Stimulated activated CD4-positive, alpha-beta T cell treated with anti-CD3 and anti-CD28 coated beads, TNF-alpha, amount 100 ng/mL, for 4 hours (primary cell): ENCODE data around the gene ARL4C.

Experiments
- DNase-seq, 3 experiments: peaks; one replicate each; pipeline ENCODE4 v3.0.0-alpha.2; 2020; ENCODE audit warnings: low read depth in 3 of 3

The ARL4C gene, protein sequence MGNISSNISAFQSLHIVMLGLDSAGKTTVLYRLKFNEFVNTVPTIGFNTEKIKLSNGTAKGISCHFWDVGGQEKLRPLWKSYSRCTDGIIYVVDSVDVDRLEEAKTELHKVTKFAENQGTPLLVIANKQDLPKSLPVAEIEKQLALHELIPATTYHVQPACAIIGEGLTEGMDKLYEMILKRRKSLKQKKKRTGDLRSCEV

DNA sequence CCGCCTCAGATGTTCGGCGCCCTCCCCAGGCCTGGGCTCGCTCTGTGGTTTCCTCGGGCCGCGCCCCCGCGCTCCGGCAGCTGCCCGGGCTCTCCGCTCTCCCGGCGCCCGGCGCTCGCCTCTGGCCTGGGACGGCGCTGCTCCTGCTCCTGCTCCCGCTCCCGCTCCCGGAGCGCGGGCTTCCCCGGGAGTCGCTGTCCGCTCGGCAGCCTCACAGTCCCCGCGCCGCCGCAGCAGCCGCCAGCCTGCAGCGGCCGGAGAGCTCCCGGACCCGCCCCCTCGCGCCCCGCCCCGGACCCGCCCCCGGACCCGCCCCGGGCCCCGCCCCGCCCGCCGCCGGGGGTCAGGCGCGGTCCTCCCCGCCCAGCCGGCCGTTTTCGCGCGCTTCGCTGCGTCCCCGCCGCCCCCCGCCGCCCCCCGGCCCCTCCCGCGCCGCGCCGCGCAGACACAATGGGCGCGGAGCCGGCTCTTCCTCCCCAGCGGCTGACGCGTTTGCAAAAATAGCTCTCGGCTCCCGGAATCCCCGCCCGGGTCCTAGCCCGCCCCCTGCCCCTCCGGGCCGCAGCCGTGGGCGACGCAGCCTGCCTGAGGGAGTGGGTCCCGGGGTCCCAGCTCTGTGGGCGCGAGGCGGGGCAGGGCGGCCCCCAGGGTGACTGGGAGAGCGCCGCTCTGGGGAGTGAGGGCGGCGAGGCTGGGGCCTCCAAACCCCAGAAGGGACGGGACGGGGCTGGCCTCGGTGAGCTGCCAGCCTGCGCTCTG is at the start of gene ARL4C:
TSS of gene ARL4C (minus strand) at position 247 of the 759 bp plus-strand sequence. CDS start 495 bp downstream, outside the sequence.
- peak in 1 of 3 experiments; percentile 31 for DNase-seq

DNA sequence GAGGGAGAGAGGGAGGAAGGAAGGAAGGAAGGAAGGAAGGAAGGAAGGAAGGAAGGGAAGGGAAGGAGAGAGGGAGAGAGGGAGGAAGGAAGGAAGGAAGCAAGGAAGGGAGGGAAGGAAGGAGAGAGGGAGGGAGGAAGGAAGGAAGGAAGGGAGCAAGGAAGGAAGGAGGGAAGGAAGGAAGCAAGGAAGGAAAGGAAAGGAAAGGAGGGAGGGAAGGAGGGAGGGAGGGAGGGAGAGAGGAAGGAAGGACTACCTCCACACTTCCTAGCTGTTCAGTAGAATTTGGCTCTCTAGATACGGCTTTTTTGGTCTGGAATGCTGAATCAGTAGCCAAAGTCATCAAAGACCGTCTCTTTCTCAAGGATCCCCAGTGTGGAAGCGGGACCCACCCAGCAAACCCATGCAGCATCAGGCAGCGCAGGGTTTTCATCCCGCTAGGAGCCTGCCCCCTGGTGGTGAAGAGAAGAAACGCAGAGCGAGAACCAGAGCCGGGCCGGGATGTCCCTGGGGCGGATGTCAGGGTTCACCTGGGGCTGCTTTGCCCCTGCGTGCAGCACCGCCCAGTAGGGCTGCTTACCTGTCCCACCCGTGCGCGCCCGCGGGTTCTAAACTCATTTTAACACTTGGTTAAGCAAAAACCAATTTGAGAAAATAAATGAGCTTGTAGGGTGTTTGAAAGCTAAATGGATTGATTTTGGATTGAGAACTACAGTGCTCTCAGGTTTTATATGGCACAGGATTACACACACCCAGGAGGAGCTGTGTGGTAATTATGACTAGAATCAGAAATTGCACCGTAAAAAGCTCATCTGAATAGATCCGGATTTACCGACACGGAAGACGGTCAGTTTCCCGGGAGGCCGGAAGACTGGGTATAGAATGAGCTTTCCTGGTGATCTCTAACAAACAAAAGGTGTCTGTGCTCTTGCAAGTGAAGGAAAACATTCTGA is 48.1 kb upstream of the ARL4C start:
- DNase-seq = peak; percentile 47 to 64 (median 55)

DNA sequence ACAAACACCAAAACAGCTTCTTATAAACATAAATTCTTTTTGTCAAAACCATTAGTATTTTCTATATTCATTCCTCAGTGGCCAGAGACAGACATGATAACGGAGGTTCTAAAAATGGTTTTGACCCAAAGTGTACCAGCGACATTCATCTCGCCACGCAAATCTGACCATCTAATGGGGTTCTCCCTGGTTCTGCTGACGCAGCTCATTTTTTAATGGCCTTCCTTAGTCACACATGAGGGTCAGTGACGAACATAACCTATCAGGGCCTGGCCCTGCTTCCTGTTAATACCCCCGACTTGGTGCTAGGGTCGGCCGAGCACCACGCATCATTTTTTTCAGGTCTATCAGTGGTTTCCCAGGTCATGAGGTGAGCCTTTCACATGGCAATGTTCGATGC is 45.9 kb upstream of the ARL4C start:
- no peak for DNase-seq

DNA sequence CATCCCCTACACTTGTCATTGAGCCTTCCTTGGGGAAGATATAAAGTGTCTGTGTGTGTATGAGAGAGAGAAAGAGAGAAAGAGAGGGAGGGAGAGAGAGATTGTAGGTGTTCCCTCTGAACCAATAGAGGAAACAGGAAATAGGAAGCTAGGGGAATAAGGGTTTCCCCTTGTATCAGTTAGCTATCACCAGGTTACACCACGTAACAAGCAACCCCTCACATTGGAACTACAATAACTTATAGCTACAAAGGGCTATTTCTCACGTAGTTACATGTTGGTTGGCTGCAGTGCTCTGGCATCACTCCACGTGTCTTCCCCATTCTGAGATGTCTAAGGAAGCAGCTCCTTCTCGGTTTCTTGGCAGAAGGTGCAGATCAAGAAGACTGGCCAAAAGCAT is 41.0 kb upstream of the ARL4C start:
- no peak for DNase-seq

DNA sequence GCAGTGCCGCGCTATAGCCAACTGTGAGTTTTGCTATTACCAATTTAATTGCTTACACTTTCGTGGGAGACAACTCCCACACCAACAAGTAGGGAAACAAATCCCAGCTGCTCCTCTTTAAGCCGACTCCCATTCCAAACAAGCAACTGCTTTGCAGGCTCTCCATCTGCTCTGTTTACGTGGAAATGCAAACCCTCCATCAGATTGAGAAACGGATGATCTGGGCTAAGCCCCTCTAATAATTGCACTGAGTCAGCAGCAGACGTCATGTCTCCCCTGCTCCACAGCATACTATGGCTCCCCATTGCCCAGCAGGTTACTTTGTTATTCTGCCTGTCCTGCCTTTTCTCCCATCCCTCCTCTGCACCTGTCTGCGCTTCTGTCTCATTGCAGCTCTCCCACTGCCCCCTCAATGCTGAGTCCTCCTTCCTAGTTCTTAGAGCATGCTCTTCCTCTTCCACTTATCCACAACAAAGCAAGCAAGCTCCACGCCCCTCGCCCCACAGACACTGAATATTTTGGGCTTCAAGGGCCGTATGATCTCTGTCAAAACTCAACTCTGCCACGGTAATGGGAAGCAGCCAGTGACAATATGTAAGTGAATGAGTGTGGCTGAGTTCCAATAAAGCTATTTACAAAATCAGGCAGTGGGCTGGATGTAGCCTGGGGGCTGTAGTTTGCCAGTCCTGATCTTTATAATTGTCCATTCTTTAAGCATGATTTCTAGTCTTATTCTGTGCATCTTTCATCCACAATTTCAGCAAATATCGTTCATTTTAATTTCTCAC is 39.5 kb upstream of the ARL4C start:
- DNase-seq = no peak

DNA sequence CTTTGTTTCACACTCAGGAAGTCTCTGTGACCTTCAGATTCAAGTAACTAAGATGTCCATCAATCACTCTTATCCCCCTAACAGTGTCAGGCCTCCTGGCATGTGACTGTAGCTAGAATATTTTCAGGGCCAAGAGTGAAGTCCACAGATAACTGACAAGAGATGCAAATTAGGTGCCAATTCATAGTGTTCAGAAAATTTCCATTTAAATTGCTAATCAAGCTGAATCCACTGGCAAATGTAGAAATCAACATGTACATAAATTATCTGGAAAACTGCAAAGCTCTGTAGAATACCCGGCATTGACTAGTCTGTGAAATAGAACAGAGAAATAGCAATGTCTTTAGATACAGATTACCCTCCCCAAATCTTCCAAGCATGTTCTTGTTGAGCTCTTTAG is 38.6 kb upstream of the ARL4C start:
- DNase-seq = no peak

DNA sequence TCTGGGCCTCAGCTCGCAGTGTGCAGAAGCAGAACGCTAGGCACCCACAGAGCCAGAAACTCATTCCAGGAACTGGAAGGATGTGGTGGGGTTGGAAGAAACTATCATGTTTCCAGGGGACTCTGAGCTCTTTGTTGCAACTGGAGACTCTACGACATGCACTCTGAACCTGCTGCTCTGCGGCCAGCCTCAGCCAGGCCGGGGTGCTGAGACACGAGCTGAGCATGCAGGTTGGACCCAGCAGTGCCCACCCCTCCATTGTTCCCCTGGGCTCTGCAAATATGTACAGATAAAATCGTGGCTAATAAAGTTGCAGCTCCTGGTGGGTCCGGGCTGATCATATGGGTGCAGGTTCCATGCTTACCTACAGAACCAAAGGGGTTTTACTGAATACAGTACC is 37.6 kb upstream of the ARL4C start:
- DNase-seq = no peak

DNA sequence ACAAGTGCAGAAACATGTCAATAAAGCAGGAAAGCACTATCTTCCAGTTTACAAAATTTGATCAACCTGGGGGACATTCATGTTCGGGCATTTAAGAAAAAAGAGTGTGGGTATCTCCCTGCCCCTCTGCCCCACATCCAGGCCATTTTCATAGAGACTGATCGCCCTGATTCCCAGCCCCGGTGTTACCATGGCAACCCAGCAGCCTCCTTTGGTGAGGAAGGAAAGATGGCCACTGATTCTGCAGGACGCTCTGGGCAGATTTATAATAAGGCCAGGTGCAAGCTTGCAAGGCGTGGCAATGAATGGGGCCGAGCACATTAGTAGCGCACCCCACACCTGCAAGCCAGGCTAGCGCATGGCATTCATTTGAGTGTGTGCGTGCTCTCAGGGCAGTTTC is 36.7 kb upstream of the ARL4C start:
- no peak for DNase-seq

DNA sequence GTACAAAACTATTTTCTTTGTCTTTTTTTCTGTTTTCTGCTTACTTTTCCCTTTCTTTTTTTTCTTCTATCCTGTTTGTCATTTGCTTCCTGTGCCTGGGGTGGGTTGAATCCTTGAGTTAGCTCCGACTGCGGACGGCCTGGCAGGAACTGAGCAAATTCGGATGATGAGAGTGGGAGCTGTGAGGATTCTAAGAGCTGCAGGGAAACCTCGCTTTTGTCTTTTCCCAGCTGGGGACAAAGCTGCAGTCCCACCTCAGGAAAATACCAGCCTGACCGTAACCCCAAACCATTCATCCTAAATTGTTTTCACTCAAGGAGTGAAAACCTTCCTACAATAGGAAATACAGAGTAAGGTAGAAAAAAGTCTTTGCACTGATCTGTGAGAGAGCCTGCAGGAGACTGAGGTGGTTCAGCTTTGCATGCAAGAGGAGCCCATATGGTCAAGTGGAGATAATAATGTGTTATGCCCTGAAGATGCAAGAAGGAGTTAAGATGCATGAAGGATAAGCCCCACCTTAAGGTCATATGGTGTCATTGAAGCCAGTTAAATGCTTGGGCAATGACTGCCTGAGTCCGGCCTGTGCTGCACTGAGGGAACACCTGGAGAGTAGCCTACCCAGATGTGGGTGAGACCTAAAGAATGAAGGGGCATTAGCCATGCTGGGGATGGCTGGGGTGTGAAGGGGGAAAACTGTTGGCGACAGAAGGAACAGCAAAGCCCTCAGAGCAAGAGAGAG is 31.7 kb upstream of the ARL4C start:
- DNase-seq = no peak

DNA sequence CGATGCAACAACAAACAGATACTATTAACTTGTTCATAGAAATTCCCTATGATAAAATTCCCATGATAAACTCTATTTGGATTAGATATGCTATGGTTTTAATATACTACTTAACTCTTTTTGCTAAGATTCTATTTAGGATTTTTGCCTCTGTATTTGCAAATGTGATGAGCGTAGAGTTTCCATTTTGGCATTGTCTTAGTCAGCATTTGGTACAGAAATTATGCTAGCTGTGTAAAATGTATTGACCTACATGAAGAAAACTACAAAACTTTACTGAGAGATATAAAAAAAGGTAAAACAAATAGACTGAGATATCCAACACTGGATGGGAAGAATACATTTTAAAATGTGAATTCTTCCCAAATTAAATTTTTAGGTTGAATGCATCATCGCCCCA is 29.8 kb upstream of the ARL4C start:
- DNase-seq = no peak

DNA sequence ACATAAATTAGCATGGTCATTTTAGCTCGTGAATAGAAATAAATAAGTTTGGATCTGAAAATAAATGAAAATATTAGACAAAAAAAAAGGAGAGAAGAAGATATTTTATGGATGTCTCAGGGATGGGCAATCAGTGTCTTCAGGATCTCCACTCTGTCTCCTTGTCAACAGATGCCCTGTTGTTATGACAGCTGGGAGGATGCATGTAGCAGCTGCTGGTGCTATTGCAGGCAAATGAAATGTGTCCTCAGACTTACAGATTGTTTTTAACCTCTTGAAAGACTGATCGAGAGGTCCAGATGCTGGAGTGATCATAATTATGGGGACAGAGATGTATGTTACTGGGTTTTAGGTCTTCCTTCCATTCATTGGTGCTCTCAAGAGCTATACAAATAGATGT is 24.7 kb upstream of the ARL4C start:
- DNase-seq = no peak

DNA sequence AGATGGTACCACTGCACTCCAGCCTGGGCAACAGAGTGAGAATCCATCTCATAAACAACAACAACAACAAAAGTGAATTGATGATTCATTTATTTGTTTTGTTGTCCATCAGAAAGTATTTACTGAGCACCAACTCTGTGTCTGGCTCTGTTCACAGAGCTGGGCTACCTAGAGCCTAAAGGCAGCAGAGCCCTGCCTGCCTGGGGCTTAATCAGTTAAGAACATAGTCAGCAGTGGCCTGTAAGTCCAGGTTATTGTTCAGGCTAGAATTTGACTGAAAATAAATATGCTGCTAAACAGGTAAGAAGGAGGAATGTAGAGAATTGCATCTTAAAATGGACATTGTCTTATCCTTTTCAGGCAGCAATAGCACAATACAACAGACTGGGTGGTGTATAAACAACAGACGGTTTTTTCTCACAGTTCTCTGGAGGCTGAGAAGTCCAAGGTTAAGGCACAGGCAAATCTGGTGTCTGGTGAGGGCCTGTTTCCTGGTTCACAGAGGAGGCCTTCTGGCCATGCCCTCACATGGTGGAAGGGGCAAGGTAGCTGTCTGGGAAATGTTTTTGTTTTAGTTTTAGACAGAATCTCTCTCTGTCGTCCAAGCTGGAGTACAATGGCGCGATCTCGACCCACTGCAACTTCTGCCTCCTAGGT is 22.2 kb upstream of the ARL4C start:
- no peak for DNase-seq

DNA sequence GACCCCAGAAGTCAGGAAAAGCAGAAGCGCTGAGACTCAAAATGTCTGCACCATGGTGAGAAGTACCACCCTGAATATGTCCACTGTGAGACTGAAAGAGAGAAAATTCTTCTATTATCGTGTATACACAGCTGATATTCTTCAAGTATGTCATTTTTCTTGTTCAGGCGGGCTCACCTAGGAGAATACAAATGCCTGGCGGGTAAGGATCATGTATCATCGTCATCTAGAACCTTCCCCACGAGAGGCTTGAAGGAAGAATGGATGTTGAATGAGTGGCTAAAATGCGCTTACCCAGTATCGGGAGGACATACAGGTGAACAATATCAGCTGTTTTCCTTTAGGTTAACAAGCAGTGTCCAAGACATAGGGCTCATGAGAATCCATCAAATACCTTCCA is 21.1 kb upstream of the ARL4C start:
- DNase-seq = no peak

DNA sequence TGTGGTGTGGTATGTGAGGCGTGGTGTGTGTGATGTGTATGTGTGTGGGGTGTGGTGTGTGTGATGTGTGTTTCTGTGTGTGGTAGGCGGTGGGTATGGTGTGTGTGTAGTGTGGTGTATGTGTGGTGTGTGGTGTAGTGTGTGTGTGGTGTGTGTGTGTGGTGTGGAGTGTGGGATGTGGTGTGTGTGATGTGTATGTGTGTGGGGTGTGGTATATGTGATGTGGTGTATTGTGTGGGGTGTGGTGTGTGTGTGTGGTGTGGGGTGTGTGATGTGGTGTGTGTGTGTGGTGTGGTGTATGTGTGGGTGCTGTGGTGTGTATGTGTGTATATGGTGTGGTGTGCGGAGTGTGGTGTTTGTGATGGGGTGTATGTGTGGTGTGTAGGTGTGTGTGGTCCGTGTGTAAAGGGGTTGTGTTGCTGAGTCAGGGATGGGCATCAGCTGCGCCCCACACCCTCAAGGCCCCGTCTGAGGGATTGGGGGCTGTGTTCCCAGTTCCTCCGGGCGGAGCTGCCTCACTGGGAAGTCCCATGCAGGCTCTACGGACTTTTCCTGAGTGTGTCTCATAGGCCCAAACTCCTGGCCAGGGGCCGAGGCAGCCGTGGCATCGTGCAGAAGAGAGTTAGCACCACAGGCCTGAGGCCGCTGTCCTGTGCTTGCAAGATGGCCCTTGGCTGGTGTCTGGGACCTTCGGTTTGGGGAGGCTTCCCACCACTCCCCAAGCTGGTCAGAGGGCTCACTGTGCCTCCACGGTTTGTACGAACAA is 18.2 kb upstream of the ARL4C start:
- DNase-seq = no peak

DNA sequence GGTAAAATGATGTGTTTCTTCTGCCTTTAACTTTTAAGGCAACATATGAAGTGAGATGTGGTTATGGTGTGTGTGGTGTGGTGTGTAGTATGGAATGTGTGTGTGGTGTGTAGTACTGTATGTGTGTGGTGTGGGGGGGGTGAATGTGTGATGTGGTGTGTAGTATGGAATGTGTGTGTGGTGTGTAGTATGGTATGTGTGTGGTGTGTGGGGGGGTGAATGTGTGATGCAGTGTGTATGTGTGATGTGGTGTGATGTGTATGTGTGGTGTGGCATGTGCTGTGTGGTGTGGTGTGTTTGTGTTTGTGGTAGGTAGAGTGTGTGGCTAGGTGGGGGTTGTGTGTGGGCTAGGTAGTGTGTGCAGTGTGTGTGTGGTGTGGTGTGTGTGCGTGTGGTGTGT is 17.2 kb upstream of the ARL4C start:
- DNase-seq = no peak

DNA sequence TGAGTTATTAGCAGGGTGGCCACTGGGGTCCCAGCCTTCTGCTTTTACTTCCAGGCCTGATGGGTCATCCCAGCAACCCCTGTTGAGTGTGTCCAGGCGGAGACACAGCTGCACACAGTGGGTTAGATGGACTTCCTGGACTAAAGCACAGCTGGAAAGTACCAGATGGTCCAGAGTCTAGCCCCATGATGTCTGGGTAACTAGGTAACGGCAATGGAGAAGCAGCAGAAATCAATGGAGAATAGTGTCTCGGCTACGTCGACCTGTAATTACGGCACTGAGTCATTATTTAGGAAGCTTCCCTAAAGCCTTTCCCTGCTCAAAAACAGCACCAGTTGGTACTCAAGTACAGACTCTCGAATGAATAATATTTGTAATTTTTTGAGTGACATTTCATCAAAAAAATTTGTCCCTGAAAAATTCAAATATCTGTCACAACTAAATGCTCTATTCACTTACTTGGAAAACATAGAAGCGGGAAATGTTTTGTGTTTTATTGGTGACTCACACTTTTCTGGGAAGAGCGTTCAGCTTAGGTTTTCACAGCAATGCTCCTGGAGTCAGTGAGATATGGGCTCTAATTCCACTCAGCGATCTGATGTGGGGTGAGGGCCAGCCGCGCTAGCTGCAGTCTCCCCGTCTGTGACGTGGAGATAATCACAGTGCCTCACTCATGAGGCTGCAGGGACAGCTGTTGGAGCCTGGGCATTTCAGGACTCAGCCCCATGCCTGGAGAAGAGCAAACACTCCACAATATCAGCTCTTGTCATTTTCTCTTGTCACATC is 16.2 kb upstream of the ARL4C start:
- DNase-seq = no peak

DNA sequence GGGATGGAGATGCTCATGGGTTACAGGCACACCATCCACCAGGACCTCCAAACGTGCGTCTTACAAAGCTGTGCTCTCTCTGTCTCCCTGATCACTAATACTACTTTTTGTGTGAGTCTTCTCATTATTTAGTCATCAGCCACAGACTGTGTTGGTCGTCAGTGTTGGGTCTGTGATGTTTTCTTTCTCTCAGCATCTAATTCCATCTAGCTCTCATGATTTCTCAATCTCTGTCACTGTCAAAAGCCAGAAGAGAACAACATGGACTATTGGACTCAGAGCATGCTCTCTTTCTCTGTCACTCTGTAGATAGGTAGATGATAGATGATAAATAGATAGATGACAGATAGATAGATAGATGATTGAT is 6.0 kb upstream of the ARL4C start:
- no peak for DNase-seq

DNA sequence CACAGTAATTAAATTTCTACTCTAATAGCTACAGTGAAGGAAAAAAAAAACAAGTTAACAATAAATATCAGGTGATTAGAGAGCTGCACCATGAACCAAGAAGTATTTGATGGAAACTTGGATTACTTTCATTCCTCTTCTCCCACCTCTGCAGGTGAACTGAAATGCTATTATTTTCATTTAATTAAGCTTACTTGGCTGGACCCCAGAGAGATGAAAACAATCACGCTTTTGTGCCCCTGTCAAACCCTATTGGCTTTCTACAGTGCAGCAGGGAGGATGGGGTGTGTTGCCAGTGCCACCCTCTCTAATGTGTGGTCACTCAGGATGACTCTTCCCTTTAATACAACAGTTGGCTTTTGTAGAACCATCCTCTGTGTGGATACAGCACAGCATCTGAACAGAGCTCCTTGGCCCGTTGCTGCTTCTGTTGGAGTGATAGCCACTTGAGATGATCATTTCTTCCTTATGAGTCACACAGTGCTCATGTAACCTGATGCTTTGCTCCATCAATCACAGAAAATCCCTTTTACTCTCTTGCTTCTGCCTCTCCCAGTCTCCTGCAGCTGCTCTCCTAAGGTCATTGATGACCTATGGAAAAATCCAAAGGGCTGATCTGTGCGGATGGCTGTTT is 5.5 kb upstream of the ARL4C start:
- no peak for DNase-seq
